ENCODE results near the gene KCNH2. TPM values are rescaled to one million over a fixed set of nuclear protein-coding genes. Genes with fewer than 3 reads are reported as not detected.

Gene KCNH2
- total RNA-seq, 4 donors from 2014 or later, result 0.15 to 1.1 (median 0.36) TPM

- no peak overlapping the region for H3K4me3 ChIP-seq (ENCODE audit: low read depth, poor library complexity, severe bottlenecking)
- WGBS, 2 donors, result 34 to 49% methylated on average over 10 to 12 of the region's 38 CpGs
- no peak for TF ChIP-seq CTCF (IDR thresholded peaks at IDR 0.05)
- no peak for TF ChIP-seq POLR2A (IDR thresholded peaks at IDR 0.05)
- intact Hi-C loops (cut with DNase I; ENCODE audit: low total_unique reads), result no loop called here
- DNase-seq (ENCODE audit: low spot score in 2 of 2), result no peak
These were observed 22.4 kb downstream of the KCNH2 start for GRCh38 chr7:150955519-150956394.

GRCh38 chr7:150954986-150955518 is 23.1 kb downstream of the KCNH2 start:
- DNase-seq (ENCODE audit: low spot score in 2 of 2), result no peak
- intact Hi-C loops (cut with DNase I; ENCODE audit: low total_unique reads), result no loop called here
- WGBS, 2 donors, result 54% methylated on average over 21 of the region's 21 CpGs
- no peak overlapping the region for H3K4me3 ChIP-seq (ENCODE audit: low read depth, poor library complexity, severe bottlenecking)
- TF ChIP-seq POLR2A (IDR thresholded peaks at IDR 0.05) (no peak), CTCF (IDR thresholded peaks at IDR 0.05) (no peak)

GRCh38 chr7:150954201-150954985 is 23.7 kb downstream of the KCNH2 start:
- 77 to 78% methylated on average over 8 to 9 of the region's 9 CpGs for WGBS, 2 donors
- no peak for DNase-seq (ENCODE audit: low spot score in 2 of 2)
- no peak for TF ChIP-seq CTCF (IDR thresholded peaks at IDR 0.05)
- TF ChIP-seq POLR2A (IDR thresholded peaks at IDR 0.05), result no peak
- no peak overlapping the region for H3K4me3 ChIP-seq (ENCODE audit: low read depth, poor library complexity, severe bottlenecking)
- intact Hi-C loops (cut with DNase I; ENCODE audit: low total_unique reads), result no loop called here

- intact Hi-C loops (cut with DNase I; ENCODE audit: low total_unique reads), result no loop called here
- TF ChIP-seq POLR2A (IDR thresholded peaks at IDR 0.05) (no peak), CTCF (IDR thresholded peaks at IDR 0.05) (no peak)
- no peak for DNase-seq (ENCODE audit: low spot score in 2 of 2)
- 91 to 92% methylated on average over 16 to 17 of the region's 17 CpGs for WGBS, 2 donors
- no peak overlapping the region for H3K4me3 ChIP-seq (ENCODE audit: low read depth, poor library complexity, severe bottlenecking)
These were observed 24.8 kb downstream of the KCNH2 start for GRCh38 chr7:150953061-150953997.

Measured in lower leg skin (tissue), 4 donors.